Omental fat pad (tissue), 4 donors: ENCODE data around the gene RPS6KA5. TPM values are rescaled to one million over a fixed set of nuclear protein-coding genes. Genes with fewer than 3 reads are reported as not detected.
"Not testable (repeated sequence)": the region's sequence is repeated elsewhere in the genome, so short reads cannot be mapped to it uniquely, and the experiment has no call there.

Experiments
- ATAC-seq: fragments of 150-250 bp; one replicate; pipeline ENCODE4 v1.9.1; 2016; ENCODE audit warnings: mild to moderate bottlenecking, moderate library complexity; ENCODE audit not compliant: low FRiP score
- DNase-seq: peaks from one replicate; pipeline ENCODE4 v3.0.0-alpha.2; 2019; ENCODE audit warnings: low spot score
- total RNA-seq, 4 donors: library from RNA; depleted of rRNA; stranded (reverse); fragments of >200 nt; gene quantifications; one replicate each; pipeline ENCODE4 v1.1.0, GENCODE V29; 2016
- TF ChIP-seq, protein P1 (sequence below), 3 donors: fragments of 450-650 bp; IDR thresholded peaks; one replicate each; pipeline ENCODE4 v1.5.1; 2016 to 2017; ENCODE audit warnings: antibody characterized with exemption in 3 of 3, mild to moderate bottlenecking in 3 of 3, moderate library complexity in 2 of 3

RPS6KA5 gene
- total RNA-seq, 4 donors from 2014 or later, result 1.8 to 4.9 (median 3.2) TPM

DNA sequence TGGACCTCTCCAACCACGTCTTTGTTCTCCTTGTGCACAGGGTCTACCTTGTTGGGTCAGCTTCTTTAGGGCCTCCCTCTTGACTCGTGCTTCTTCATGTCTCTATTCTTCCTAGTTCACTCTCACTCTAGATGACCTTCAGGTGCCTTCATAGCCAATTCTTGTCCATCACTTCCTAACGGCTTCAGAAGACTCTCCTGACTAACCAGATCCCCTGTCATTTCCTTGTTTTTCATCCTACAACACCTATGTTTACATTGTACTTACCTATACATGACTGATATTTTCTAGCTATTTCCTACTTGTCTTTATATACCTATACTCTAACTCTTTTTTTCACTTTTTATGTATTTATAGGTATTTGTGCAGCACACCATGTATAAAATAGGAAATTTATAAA lies 117.1 kb downstream of the RPS6KA5 start:
- ATAC-seq (no peak), DNase-seq (no peak)
- TF ChIP-seq, protein P1, sequence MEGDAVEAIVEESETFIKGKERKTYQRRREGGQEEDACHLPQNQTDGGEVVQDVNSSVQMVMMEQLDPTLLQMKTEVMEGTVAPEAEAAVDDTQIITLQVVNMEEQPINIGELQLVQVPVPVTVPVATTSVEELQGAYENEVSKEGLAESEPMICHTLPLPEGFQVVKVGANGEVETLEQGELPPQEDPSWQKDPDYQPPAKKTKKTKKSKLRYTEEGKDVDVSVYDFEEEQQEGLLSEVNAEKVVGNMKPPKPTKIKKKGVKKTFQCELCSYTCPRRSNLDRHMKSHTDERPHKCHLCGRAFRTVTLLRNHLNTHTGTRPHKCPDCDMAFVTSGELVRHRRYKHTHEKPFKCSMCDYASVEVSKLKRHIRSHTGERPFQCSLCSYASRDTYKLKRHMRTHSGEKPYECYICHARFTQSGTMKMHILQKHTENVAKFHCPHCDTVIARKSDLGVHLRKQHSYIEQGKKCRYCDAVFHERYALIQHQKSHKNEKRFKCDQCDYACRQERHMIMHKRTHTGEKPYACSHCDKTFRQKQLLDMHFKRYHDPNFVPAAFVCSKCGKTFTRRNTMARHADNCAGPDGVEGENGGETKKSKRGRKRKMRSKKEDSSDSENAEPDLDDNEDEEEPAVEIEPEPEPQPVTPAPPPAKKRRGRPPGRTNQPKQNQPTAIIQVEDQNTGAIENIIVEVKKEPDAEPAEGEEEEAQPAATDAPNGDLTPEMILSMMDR (IDR thresholded peaks at IDR 0.05), result no peak

DNA sequence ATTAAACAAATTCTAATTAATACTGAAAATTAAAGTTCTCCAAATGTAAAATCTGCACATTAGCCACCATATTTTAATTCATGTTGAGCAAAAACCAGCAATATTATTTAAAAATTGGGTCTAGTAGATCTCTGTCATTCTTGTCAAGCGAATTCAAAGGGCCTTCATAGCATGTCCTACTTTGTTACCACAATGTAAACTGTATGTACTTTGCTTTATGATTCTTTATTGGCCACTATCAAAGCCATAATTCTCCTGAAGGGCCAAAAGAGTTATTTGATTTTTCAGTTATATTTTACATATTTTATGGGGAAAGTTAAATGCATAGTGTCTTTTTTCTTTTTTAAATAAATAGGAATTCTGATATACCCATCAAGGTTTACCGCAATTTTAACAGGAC lies 117.9 kb downstream of the RPS6KA5 start:
- ATAC-seq, result no peak
- TF ChIP-seq, protein P1 (IDR thresholded peaks at IDR 0.05), result no peak
- no peak for DNase-seq

DNA sequence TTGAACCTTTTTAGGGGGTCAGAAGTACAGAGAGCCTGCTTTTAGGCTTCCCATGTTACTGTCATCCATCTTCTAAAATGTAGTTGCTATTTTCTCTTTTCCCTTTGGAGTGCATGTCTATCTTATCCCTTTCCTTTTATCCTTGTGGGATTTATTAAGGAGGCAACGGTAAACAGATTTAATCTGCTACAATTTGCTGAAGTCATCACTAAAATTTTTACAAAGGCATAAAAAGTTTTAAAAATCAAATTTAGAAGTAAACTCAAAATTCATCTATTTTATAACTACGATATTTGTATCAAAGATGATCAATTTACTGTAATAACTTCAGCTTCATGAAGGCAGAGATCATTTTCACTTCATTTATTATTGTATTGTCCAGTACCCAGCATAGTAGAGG lies 118.7 kb downstream of the RPS6KA5 start:
- TF ChIP-seq, protein P1 (IDR thresholded peaks at IDR 0.05), result no peak
- no peak for ATAC-seq
- no peak for DNase-seq

DNA sequence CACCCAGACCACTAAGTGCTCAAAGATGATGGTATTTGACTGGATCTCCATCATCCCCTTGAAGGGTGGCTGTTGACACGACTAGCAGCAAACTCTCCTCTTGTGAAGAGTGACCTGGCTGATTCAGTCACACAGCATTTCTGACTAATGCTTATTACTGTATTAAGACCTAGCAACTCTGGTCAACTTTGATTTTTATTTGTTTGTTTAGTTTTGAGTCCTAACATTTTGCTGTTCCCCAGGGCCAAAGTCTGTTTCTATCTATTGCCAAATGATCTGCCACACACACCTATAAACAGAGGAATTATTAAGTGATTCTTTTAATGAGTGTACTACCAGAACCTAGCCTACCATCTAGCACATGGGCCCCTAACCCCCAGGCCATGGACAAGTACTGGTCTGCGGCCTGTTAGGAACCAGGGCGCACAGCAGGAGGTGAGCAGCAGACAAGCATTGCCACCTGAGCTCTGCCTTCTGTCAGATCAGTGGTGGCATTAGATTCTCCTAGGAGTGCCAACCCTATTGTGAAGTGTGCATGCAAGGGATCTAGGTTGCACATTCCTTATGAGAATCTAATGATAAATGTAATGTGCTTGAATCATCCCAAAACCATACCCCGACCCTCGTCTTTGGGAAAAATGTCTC lies 120.0 kb downstream of the RPS6KA5 start:
- TF ChIP-seq, protein P1 (IDR thresholded peaks at IDR 0.05), result no peak
- DNase-seq (no peak), ATAC-seq (no peak)

DNA sequence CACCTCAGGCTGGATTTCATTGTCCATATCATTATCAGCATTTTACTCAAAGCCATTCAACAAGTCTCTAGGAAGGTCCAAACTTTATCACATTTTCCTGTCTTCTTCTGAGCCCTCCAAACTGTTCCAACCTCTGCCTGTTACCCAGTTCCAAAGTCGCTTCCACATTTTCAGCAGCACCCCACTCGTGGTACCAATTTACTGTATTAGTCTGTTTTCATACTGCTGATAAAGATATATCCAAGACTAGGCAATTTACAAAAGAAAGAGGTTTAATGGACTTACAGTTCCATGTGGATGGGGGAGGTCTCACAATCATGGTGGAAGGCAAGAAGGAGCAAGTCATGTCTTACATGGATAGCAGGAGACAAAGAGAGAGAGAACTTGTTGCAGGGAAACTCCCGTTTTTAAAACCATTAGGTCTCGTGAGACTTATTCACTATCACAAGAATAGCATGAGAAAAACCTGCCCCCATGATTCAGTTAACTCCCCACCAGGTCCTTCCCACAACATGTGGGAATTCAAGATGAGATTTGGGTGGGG lies 121.1 kb downstream of the RPS6KA5 start:
- ATAC-seq, DNase-seq: not testable (repeated sequence)

DNA sequence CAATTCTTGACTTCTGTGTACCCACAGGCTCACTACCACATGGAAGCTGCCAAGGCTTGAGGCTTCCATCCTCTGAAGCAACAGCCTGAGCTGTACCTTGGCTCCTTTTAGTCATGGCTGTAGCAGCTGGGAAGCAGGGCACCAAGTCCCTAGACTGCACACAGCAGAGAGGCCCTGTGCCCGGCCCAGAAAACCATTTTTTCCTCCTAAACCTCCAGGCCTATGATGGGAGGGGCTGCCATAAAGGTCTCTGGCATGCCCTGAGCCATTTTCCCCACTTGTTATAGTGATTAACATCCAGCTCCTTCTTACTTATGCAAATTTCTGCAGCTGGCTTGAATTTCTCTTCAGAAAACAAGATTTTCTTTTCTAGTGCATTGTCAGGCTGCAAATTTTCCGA lies 121.8 kb downstream of the RPS6KA5 start:
- DNase-seq, result no peak
- TF ChIP-seq, protein P1 (IDR thresholded peaks at IDR 0.05), result no peak
- ATAC-seq, result no peak

DNA sequence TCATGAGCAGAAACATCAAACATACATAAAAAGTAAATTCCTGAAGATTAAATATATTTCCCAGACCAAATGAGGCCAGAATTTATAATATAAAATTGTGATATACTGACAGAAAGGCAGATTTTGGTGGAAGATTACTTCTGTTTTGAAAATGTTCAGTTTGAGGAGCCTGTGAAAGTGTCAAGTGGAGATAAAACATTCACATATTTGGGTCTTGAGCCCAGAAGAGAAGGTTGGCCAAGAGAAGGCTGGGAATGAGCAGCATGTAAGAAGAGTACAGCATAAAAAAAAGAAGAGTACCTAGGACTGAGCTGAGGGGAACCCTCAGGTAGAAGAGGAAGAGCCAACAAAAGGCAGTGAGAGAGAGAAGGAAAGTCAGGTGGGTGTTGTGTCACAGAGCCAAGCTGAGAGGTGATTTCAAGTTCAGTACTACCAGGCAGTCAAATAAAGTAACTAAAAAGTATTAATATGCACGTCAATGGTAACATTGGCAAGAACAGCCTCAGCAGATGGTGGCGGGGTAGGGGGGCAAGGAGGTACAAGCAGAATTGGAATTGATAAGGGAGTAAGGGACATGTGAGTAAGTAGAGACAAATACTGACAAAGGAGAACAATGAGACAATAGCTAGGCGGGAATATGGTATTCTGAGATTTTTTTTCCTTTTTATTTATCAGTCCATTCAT lies 123.5 kb downstream of the RPS6KA5 start:
- no peak for ATAC-seq

More for the DNA sequence above, 123.5 kb downstream of the RPS6KA5 start:
- DNase-seq, result no peak
- TF ChIP-seq, protein P1 (IDR thresholded peaks at IDR 0.05), result no peak
